Naive B cell (primary cell): ENCODE results near the gene AFAP1. TPM values are rescaled to one million over a fixed set of nuclear protein-coding genes. Genes with fewer than 3 reads are reported as not detected.

ENCODE experiments used
- ATAC-seq, 2 donors: fragments of 150-1000 bp; cut with Tn5 transposase; 2 replicates each; pipeline ENCODE4 v1.10.0; 2021; ENCODE audit warnings: low read depth in 2 of 2, mild to moderate bottlenecking in 2 of 2, moderate library complexity in 2 of 2
- DNase-seq: peaks from one replicate; pipeline ENCODE4 v3.0.0; 2022
- H3K27ac Mint-ChIP-seq, 6 donors: one replicate each; pipeline ENCODE4 v1.8.0; 2020 to 2022; ENCODE audit warnings: mild to moderate bottlenecking in 6 of 6, mixed read lengths in 6 of 6, moderate library complexity in 5 of 6, inconsistent platforms in 2 of 6
- H3K27me3 Mint-ChIP-seq, 3 donors: one replicate each; pipeline ENCODE4 v1.8.0; 2021 to 2022; ENCODE audit warnings: mixed read lengths in 3 of 3, mild to moderate bottlenecking in 1 of 3
- H3K36me3 Mint-ChIP-seq, 2 donors: one replicate each; pipeline ENCODE4 v1.8.0; 2020 to 2022; ENCODE audit warnings: mixed read lengths in 2 of 2, inconsistent platforms in 1 of 2, mild to moderate bottlenecking in 1 of 2
- H3K4me1 Mint-ChIP-seq, 3 donors: one replicate each; pipeline ENCODE4 v1.8.0; 2020 to 2022; ENCODE audit warnings: mixed read lengths in 3 of 3, inconsistent platforms in 1 of 3, mild to moderate bottlenecking in 1 of 3, moderate library complexity in 1 of 3
- H3K4me3 Mint-ChIP-seq, 8 donors: one replicate each; pipeline ENCODE4 v1.8.0; 2020 to 2022; ENCODE audit warnings: mild to moderate bottlenecking in 8 of 8, mixed read lengths in 8 of 8, moderate library complexity in 8 of 8, inconsistent platforms in 2 of 8
- H3K9me3 Mint-ChIP-seq, 7 donors: one replicate each; pipeline ENCODE4 v1.8.0; 2020 to 2022; ENCODE audit warnings: mixed read lengths in 7 of 7, mild to moderate bottlenecking in 5 of 7, inconsistent platforms in 2 of 7, moderate library complexity in 1 of 7
- polyA plus RNA-seq, 6 donors: library from polyadenylated mRNA; unstranded; fragments of 300-500 nt; fragmentation: Illumina TruSeq; gene quantifications; one replicate each; pipeline ENCODE4 v1.2.3, GENCODE V29; 2021; ENCODE audit warnings: low read depth in 6 of 6

Gene AFAP1
- polyA plus RNA-seq, 6 donors from 2014 or later: not detected

DNA sequence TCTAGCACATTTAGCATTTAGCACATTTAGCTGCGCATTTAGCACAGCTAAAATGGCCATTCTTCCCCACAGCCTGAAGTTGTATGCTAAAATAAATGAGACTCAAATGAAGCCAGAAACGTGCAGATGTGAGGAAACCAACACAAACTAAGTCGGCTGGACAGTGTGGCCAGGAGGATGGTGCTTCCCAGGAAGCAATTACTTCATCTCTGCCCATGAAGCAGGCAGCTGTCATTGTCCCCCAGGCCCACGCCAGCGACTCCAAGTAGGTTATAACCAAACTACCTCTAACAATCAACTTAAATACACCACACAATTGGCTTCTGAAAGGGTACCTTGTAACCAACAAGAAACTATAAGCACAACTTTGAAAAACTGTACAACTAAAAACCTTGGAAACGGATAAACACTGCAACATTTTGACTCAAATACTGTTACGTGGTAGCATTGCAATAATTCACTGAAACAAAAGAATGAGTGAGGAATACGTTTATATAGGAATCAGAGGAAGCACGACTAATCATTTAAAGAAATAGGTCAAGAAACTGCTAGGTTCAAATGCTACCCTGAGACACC is 39.2 kb downstream of the AFAP1 start:
- no peak overlapping the region for H3K27ac Mint-ChIP-seq
- ATAC-seq (no peak), DNase-seq (no peak)
- peaks cover 0 to 7% of the 10 kb centered on the region in 2 donors for H3K36me3 Mint-ChIP-seq
- peaks cover 0 to 4% (median 0%) of the 10 kb centered on the region in 3 donors for H3K4me1 Mint-ChIP-seq
- no peak overlapping the region for H3K4me3 Mint-ChIP-seq
- H3K9me3 Mint-ChIP-seq: peaks cover 0 to 4% (median 0%) of the 10 kb centered on the region in 7 donors
- peaks cover 45 to 65% (median 56%) of the 10 kb centered on the region in 3 donors for H3K27me3 Mint-ChIP-seq

DNA sequence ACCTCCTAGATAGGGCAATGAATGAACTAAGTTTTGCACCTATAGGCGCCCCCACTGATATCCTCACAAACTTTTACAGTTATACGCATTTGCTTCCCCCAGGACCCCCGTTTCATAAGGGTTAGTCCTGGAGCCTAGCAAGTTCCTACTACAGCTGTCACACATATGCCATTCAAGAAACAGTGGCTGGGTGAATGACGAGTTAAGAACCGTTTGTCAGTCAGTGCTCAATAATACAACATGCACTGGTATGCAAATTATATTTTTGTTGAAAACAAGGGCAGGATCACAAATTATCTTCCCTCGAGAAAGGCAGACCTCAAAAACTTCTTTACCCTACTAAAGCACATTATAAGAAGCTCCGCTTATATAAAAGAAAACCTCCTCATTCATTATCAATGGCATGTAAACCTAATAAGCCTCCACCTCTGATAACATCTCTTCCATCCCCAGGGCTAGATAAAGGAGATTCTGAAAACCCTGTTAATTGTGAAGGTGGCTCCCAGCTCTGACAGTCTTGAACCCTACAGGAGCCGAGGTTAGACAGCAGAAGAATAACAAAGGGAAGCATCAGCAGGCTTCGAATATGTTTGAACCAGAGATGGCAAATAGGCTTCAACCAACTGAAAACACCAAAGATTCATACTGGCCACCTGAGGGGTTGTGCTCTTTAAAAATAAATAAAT is 40.3 kb downstream of the AFAP1 start:
- no peak overlapping the region for H3K27ac Mint-ChIP-seq
- peaks cover 0 to 4% (median 0%) of the 10 kb centered on the region in 3 donors for H3K4me1 Mint-ChIP-seq
- peaks cover 0 to 7% of the 10 kb centered on the region in 2 donors for H3K36me3 Mint-ChIP-seq
- peaks cover 0 to 4% (median 0%) of the 10 kb centered on the region in 7 donors for H3K9me3 Mint-ChIP-seq
- no peak overlapping the region for H3K4me3 Mint-ChIP-seq
- H3K27me3 Mint-ChIP-seq: peaks cover 41 to 54% (median 54%) of the 10 kb centered on the region in 3 donors
- no peak for DNase-seq
- ATAC-seq: no peak

DNA sequence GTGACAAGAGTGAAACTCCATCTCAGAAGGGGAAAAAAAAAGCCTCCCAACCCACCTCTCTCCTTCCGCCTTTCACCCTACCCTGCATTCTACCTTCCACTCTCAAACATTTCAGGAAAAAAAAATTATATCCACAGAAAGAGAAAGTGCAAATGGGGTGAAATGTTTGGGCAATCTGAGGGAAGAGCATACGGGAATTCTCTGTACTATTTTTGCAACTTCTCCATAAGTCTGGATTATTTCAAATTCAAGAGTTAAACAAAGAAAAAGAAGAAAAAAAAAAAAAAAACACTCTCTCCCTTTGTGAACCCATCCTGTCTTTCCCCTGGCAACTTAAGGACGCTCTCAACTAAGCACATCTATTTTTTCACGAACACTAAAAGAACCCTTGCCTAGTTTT is 41.3 kb downstream of the AFAP1 start:
- Mint-ChIP-seq H3K27me3 (peaks cover 39 to 53% (median 48%) of the 10 kb centered on the region in 3 donors), H3K9me3 (peaks cover 0 to 4% (median 0%) of the 10 kb centered on the region in 7 donors), H3K36me3 (peaks cover 0 to 7% of the 10 kb centered on the region in 2 donors), H3K4me3 (no peak overlapping the region), H3K4me1 (peaks cover 0 to 4% (median 0%) of the 10 kb centered on the region in 3 donors), H3K27ac (no peak overlapping the region)
- ATAC-seq: no peak
- no peak for DNase-seq

DNA sequence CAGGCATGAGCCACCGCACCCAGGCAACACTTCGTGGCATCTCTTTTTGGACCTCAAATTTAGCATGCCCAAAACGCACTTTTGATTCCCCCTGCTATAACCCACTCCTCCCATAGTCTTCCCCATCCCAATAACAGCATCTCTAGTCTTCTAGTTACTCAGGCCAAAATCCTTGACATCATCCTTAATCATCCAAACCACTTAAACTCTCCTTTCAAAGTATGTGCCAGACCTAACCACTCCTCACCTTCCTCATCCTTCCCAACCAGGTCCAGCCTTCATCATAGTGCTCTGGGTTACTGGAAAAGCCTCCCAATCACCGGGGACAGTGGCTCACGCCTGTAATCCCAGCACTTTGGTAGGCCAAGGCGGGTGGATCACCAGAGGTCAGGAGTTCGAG is 41.9 kb downstream of the AFAP1 start:
- ATAC-seq (no peak), DNase-seq (no peak)
- H3K27me3 Mint-ChIP-seq: peaks cover 35 to 49% (median 44%) of the 10 kb centered on the region in 3 donors
- H3K4me1 Mint-ChIP-seq: peaks cover 0 to 4% (median 0%) of the 10 kb centered on the region in 3 donors
- H3K27ac Mint-ChIP-seq: no peak overlapping the region
- H3K36me3 Mint-ChIP-seq: peaks cover 0 to 7% of the 10 kb centered on the region in 2 donors
- H3K4me3 Mint-ChIP-seq: no peak overlapping the region
- H3K9me3 Mint-ChIP-seq: peaks cover 0 to 4% (median 0%) of the 10 kb centered on the region in 7 donors

DNA sequence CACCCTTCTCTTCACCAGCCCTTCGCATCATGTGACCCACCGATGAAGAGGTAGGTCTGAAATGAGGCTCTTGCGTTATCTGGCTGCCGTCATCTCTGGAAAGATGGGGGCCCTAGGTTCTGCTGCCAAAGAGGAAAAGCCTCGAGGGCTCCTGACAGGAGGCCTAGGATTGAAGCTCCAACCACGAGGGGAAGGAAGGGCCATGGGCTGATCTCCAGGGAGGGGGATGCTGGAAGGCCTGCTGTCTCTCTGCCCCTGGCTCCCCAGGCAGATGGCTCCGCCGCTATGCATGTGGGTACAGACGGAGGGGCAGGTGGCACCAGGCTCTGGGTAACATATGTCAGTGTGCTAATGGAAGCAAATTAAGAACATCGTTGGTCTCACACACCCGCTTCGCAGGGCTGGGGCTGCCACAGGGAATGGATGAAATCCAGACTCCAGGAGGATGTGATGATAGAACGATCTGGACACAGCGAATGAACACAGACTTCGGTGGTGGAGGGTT is 44.9 kb downstream of the AFAP1 start:
- Mint-ChIP-seq H3K9me3 (peaks cover 0 to 4% (median 0%) of the 10 kb centered on the region in 7 donors), H3K27me3 (peaks cover 15 to 34% (median 23%) of the 10 kb centered on the region in 3 donors), H3K4me3 (no peak overlapping the region), H3K4me1 (peaks cover 0 to 4% (median 0%) of the 10 kb centered on the region in 3 donors), H3K36me3 (peaks cover 0 to 7% of the 10 kb centered on the region in 2 donors), H3K27ac (peak overlapping the region in 2 of 6 donors; percentile 22 to 32)
- no peak for ATAC-seq
- no peak for DNase-seq

DNA sequence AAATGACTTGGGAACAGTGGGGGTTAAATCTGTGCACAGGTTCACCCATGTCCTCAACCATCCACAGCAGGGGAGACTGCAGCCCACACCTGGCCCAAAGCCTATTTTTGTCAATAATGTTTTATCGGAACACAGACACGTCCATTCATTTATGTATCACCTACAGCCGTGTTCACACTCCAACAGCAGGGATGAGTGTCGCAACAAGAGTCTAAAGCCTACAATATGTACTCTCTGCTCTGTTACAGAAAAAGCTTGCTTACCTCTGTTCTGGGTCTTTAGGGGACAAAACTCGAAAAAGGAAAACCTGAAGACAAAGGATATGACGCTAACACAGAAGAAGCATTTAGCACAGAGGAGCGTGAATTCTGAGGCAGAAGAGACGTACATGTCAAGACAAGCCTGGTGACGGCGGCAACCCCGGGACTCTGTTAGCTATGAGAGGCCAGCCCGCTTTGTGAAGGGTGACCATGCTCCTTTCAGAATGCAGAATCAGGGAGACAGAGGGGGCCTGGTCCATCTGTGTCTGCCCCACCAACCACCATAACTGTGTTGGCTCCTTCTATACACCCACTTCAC is 45.5 kb downstream of the AFAP1 start:
- Mint-ChIP-seq H3K27ac (peak overlapping the region in 1 of 6 donors; percentile 32), H3K36me3 (peaks cover 0 to 7% of the 10 kb centered on the region in 2 donors), H3K4me3 (no peak overlapping the region), H3K27me3 (peaks cover 10 to 29% (median 23%) of the 10 kb centered on the region in 3 donors), H3K4me1 (peaks cover 0 to 4% (median 0%) of the 10 kb centered on the region in 3 donors), H3K9me3 (peaks cover 0 to 4% (median 0%) of the 10 kb centered on the region in 7 donors)
- DNase-seq (no peak), ATAC-seq (no peak)

DNA sequence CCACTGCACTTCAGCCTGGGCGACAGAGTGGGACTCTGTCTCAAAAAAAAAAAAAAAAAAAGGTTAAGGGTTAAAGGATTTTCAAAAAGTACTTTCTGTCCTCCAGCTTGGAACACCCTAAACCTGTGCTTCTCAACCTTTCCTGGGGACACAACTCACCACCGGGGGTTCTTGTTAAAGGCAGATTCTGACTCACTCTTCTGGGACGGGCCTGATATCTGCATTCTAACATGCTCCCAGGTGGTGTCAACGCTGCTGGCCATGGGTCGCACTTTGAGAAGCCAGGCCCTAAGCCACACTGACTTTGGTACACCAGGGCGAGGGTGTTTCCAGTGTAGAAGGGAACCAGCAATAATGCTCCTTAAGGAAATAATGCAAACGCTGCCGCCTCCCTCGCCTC is 46.1 kb downstream of the AFAP1 start:
- ATAC-seq: no peak
- H3K36me3 Mint-ChIP-seq: peaks cover 0 to 8% of the 10 kb centered on the region in 2 donors
- peak overlapping the region in 1 of 8 donors; percentile 15 for H3K4me3 Mint-ChIP-seq
- H3K27ac Mint-ChIP-seq: no peak overlapping the region
- H3K27me3 Mint-ChIP-seq: peaks cover 9 to 27% (median 21%) of the 10 kb centered on the region in 3 donors
- H3K9me3 Mint-ChIP-seq: peaks cover under 1 to 10% (median 2%) of the 10 kb centered on the region in 7 donors
- peaks cover 0 to 4% (median 0%) of the 10 kb centered on the region in 3 donors for H3K4me1 Mint-ChIP-seq
- DNase-seq: no peak

DNA sequence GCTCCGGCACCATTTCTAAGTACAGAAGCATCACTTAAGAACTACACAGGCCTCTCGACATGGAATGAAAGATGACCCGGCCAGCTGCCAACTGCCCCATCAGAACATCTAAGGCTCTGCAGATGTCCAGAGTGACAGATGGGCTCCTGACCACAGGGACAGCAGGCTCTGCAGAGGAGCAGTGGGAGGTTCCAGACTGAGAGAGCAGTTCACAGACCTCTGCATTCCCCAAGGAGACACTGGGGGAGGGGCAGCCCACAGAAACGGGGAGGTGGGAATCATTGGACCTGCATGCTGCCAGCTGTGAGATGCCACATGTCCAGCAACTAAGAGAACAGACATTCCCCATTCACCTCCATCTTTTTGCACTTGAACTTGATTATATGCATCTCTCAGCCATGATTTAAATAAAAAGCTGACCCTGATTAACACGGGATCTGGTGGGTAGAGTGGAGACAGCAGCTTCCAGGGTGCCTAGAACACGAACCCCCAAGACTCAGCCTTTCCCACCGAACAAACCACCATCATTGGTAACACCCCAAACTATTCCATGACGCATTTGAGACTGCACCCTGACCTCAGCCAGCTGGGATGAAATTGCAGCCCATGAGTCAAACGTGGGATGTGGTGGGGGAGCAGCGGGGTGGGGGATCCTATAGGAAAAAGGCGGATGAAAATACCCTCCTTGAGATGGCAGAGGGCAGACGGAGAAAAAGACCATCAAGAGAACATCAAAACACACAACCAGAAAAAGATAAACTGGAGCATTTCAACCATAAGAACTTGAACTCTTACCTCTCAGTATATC is 47.2 kb downstream of the AFAP1 start:
- ATAC-seq: no peak
- H3K36me3 Mint-ChIP-seq: peaks cover 4 to 9% of the 10 kb centered on the region in 2 donors
- no peaks in the 10 kb centered on the region for H3K4me1 Mint-ChIP-seq
- peaks cover 4 to 16% (median 7%) of the 10 kb centered on the region in 7 donors for H3K9me3 Mint-ChIP-seq
- peaks cover 9 to 18% (median 16%) of the 10 kb centered on the region in 3 donors for H3K27me3 Mint-ChIP-seq
- DNase-seq: no peak
- H3K4me3 Mint-ChIP-seq: no peak overlapping the region
- no peak overlapping the region for H3K27ac Mint-ChIP-seq

DNA sequence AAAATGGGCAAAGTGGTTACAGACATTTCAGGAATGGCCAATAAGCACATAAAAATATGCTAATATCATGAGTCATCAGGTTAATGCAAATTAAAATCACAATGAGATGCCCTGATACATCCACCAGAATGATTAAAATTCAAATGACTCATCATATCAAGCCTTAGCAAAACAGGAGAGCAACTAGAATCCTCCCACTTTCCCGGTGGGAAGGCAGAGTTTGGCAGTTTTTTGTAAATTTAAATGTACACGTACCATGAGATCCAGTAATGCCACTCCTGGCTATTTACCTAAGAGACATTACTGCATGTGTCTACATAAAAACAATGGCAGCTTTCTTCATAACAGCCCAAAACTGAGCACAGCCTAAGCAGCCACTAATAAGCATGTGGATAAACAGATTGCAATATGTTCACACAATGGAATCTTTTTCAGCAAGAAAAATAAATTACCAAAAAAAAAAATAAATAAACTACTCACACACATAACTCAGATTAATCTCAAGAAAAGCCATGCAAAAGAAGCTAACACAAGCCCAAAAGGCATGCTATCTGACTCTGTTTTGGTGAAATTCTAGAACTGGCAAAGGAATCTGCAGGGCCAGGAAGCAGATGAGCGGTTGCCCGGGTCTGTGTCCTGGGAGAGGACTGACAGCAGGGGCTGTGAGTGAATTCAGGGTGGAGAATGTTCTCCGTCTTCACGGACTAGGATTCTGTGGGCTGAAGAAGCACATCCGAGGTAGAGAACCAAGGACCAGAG is 48.8 kb downstream of the AFAP1 start:
- Mint-ChIP-seq H3K27me3 (peaks cover 9 to 16% (median 10%) of the 10 kb centered on the region in 3 donors), H3K9me3 (peaks cover 4 to 18% (median 7%) of the 10 kb centered on the region in 7 donors), H3K36me3 (peaks cover 4 to 9% of the 10 kb centered on the region in 2 donors), H3K4me1 (no peaks in the 10 kb centered on the region), H3K27ac (no peak overlapping the region), H3K4me3 (no peak overlapping the region)
- no peak for ATAC-seq
- no peak for DNase-seq

DNA sequence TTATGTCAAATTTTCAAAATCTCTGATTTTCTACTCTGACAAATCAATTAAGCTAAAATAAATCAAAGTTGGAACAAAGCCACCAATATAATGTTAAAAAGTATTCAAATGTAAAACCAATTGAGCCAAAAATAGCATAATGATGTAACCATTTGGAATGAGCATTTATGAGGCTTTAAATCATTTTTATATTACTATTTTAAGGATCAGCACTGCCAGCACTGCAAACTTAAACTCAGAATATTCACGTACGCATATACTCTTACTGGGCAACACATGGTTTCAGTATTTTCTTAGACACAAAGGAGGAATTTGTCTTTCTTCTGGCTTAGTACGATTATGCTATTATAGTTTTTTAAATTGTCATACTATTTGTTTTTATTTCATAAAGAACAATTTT is 52.2 kb downstream of the AFAP1 start:
- Mint-ChIP-seq H3K4me1 (no peaks in the 10 kb centered on the region), H3K27me3 (peaks cover 7 to 25% (median 9%) of the 10 kb centered on the region in 3 donors), H3K27ac (no peak overlapping the region), H3K4me3 (no peak overlapping the region), H3K36me3 (peaks cover 4 to 9% of the 10 kb centered on the region in 2 donors), H3K9me3 (peaks cover 4 to 18% (median 7%) of the 10 kb centered on the region in 7 donors)
- DNase-seq (no peak), ATAC-seq (no peak)

DNA sequence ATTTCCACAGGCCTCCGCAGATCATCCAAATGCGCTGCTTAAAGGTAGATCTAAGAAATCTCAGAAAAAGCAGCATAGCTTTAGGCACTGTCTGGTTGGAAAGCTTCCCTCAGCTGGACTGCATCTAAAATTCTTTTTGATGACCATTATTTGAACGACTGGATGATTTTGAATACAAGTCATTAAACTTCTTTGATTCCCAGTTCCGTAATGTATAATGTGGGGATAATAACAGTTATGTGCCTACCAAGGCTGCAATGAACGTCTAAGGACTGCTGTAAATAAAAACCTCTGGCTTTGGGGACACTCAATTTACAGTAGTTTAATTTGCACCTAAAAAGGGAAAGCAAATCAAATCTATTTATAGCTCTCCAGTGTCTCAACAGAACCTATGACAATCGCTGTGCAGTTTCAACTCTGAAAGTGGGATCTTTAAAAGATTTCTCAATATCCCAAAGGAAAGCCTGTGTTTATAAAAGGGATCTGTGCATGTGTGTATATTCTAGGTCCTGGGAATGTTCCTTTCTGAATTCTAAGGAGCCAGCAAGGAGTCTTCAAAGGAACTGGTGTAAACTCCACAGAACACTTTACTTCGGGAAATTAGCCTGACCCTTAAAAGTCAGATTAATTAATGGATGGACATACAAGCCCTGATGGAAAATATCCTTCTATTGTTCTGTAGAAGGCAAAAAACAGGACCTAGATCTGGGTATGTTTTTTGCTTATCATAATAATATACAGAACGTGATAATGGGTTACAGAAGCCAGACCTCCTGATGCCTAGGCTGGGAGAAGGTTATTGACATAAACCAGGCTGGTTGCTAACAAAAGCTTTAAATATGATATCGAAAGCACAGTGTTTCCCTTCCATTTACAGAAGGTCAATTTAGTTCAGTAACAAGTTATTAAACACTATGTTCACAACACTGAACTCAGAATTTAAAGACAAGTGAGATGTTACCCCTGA is 53.4 kb downstream of the AFAP1 start:
- no peak overlapping the region for H3K4me3 Mint-ChIP-seq
- no peaks in the 10 kb centered on the region for H3K4me1 Mint-ChIP-seq
- peaks cover 4 to 18% (median 7%) of the 10 kb centered on the region in 7 donors for H3K9me3 Mint-ChIP-seq
- DNase-seq (no peak), ATAC-seq (no peak)
- peaks cover 4 to 9% of the 10 kb centered on the region in 2 donors for H3K36me3 Mint-ChIP-seq
- peaks cover 6 to 28% (median 9%) of the 10 kb centered on the region in 3 donors for H3K27me3 Mint-ChIP-seq
- no peak overlapping the region for H3K27ac Mint-ChIP-seq
